ENCODE results near the gene LIMK1.

DNA sequence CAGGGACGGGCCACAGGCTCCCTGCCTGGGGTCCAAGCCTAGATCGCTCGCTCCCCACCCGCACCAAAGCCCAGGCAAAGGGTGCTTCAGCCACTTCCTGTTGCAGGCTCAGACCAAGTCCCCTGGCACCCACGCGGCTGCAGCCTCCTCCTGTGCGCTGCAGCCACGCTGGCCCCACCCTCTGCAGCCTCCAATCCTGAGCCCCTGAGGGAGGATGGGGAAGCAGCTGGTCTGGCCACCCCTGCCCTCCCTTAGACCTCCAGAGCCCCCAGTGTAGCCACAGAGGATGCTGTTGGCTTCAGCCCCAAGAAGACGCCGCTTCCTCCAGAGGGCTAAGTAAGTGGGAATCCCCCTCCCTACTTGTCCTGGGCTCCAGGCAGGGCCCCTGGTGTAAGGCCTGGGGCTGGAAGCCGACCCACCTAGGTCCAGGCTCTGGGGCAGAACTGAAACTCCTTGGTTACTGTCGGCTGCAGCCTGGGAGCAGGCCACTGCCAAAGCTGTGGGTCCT lies 9.4 kb downstream of the LIMK1 start:
- TF ChIP-seq, protein P1, sequence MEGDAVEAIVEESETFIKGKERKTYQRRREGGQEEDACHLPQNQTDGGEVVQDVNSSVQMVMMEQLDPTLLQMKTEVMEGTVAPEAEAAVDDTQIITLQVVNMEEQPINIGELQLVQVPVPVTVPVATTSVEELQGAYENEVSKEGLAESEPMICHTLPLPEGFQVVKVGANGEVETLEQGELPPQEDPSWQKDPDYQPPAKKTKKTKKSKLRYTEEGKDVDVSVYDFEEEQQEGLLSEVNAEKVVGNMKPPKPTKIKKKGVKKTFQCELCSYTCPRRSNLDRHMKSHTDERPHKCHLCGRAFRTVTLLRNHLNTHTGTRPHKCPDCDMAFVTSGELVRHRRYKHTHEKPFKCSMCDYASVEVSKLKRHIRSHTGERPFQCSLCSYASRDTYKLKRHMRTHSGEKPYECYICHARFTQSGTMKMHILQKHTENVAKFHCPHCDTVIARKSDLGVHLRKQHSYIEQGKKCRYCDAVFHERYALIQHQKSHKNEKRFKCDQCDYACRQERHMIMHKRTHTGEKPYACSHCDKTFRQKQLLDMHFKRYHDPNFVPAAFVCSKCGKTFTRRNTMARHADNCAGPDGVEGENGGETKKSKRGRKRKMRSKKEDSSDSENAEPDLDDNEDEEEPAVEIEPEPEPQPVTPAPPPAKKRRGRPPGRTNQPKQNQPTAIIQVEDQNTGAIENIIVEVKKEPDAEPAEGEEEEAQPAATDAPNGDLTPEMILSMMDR (IDR thresholded peaks at IDR 0.05) = no peak
- TF ChIP-seq POLR2A (IDR thresholded peaks at IDR 0.05) (peak in 1 of 4 donors; percentile 34), POLR2AphosphoS5 (IDR thresholded peaks at IDR 0.05) (peak in 1 of 2 donors; percentile 32)
